BE2C (cell line): ENCODE results near the gene SH3GL1.

Source experiments
- DNase-seq: peaks from one replicate; pipeline ENCODE4 v3.0.0-alpha.2; 2020
- H3K27me3 ChIP-seq: fragments of 250-450 bp; sonication (Bioruptor Pico); 2 replicates; pipeline ENCODE4 v1.5.1; 2020; ENCODE audit warnings: mild to moderate bottlenecking
- H3K36me3 ChIP-seq: fragments of 250-450 bp; sonication (Bioruptor Pico); 2 replicates; pipeline ENCODE4 v1.5.1; 2020; ENCODE audit warnings: mild to moderate bottlenecking
- H3K4me1 ChIP-seq: fragments of 250-450 bp; sonication (Bioruptor Pico); 2 replicates; pipeline ENCODE4 v1.5.1; 2020
- H3K4me3 ChIP-seq: 2 replicates; pipeline ENCODE4 v1.5.1; 2011; ENCODE audit warnings: low read depth, low read length
- H3K9me3 ChIP-seq: fragments of 250-450 bp; sonication (Bioruptor Pico); 2 replicates; pipeline ENCODE4 v1.5.1; 2020
- CTCF ChIP-seq: IDR thresholded peaks from 2 replicates; pipeline ENCODE4 v1.5.1; 2012; ENCODE audit warnings: mild to moderate bottlenecking, low read depth, low read length

The SH3GL1 gene

GRCh38 chr19:4323692-4324091 lies 76.7 kb downstream of the SH3GL1 start:
- Histone ChIP-seq H3K4me3 (no peak overlapping the region), H3K27me3 (no peaks in the 10 kb centered on the region), H3K4me1 (peaks cover 2% of the 10 kb centered on the region), H3K36me3 (no peaks in the 10 kb centered on the region), H3K9me3 (peaks cover 1% of the 10 kb centered on the region; the same call in 1 of the 2 replicates)
- DNase-seq, result no peak
- no peak for TF ChIP-seq CTCF

GRCh38 chr19:4322942-4323665 lies 77.2 kb downstream of the SH3GL1 start:
- H3K9me3 ChIP-seq, result no peaks in the 10 kb centered on the region
- no peak overlapping the region for H3K4me3 ChIP-seq
- H3K4me1 ChIP-seq, result peaks cover 2% of the 10 kb centered on the region
- peaks cover 1% of the 10 kb centered on the region for H3K36me3 ChIP-seq
- no peak for DNase-seq
- no peaks in the 10 kb centered on the region for H3K27me3 ChIP-seq
- TF ChIP-seq CTCF, result no peak

- H3K9me3 ChIP-seq, result no peaks in the 10 kb centered on the region
- H3K4me1 ChIP-seq, result no peaks in the 10 kb centered on the region
- TF ChIP-seq CTCF, result no peak
- no peak for DNase-seq
- H3K36me3 ChIP-seq, result peaks cover 16% of the 10 kb centered on the region
- no peak overlapping the region for H3K4me3 ChIP-seq
- H3K27me3 ChIP-seq, result no peaks in the 10 kb centered on the region
These were observed 79.9 kb downstream of the SH3GL1 start for GRCh38 chr19:4320419-4320818.

- Histone ChIP-seq H3K9me3 (no peaks in the 10 kb centered on the region), H3K27me3 (no peaks in the 10 kb centered on the region), H3K36me3 (peaks cover 22% of the 10 kb centered on the region), H3K4me3 (no peak overlapping the region), H3K4me1 (no peaks in the 10 kb centered on the region)
- DNase-seq, result no peak
- no peak for TF ChIP-seq CTCF
These were observed 81.2 kb downstream of the SH3GL1 start for GRCh38 chr19:4319067-4319718.

- DNase-seq, result no peak
- H3K4me3 ChIP-seq, result no peak overlapping the region
- peaks cover 22% of the 10 kb centered on the region for H3K36me3 ChIP-seq
- H3K27me3 ChIP-seq, result no peaks in the 10 kb centered on the region
- TF ChIP-seq CTCF, result no peak
- no peaks in the 10 kb centered on the region for H3K4me1 ChIP-seq
- no peaks in the 10 kb centered on the region for H3K9me3 ChIP-seq
These were observed 81.9 kb downstream of the SH3GL1 start for GRCh38 chr19:4318460-4318859.

GRCh38 chr19:4316956-4317355 lies 83.4 kb downstream of the SH3GL1 start:
- DNase-seq, result no peak
- no peak overlapping the region for H3K4me3 ChIP-seq
- H3K36me3 ChIP-seq, result peaks cover 26% of the 10 kb centered on the region
- no peaks in the 10 kb centered on the region for H3K4me1 ChIP-seq
- H3K9me3 ChIP-seq, result no peaks in the 10 kb centered on the region
- no peaks in the 10 kb centered on the region for H3K27me3 ChIP-seq
- no peak for TF ChIP-seq CTCF
